Endothelial cell of umbilical vein (primary cell): ENCODE data around the gene ZNF93. TPM values are rescaled to one million over a fixed set of nuclear protein-coding genes. Genes with fewer than 3 reads are reported as not detected.

Experiments used
- BruUV-seq: library from RNA; stranded (reverse); fragments of 400-500 nt; replicated peaks from 2 replicates; lab custom pipeline; 2021; lab: Mats Ljungman, UMichigan
- CTCF ChIA-PET: fragments of 300-600, 350-600 bp; sonication (Branson Sonifier 250); formaldehyde crosslinking; loops from one replicate; lab custom pipeline; 2021; ENCODE audit warnings: antibody characterized with exemption, inconsistent platforms; lab: Charles Lee
- POLR2A ChIA-PET: fragments of 300-600, 350-600 bp; sonication (Branson Sonifier 250); formaldehyde crosslinking; loops from one replicate; lab custom pipeline; 2021; ENCODE audit warnings: antibody characterized with exemption, inconsistent platforms; lab: Charles Lee
- DNase-seq: peaks from one replicate; pipeline ENCODE4 v3.0.0-alpha.2; 2011; ENCODE audit warnings: low read depth, low spot score
- FAIRE-seq: peaks from 2 replicates; lab custom pipeline; 2011; peaks lifted over from hg19 to GRCh38; lab: Jason Lieb, UNC
- H2AFZ ChIP-seq: 2 replicates; pipeline ENCODE4 v1.6.0; 2012; ENCODE audit warnings: low read depth, low read length, control low read depth, inconsistent platforms
- H3K27ac ChIP-seq: 2 replicates; pipeline ENCODE4 v1.5.1; 2011; ENCODE audit warnings: low read depth, mild to moderate bottlenecking, control low read depth, low read length, moderate library complexity; ENCODE audit not compliant: insufficient read depth
- H3K27me3 ChIP-seq, 2 experiments: 2 replicates each; pipeline versions ENCODE4 v1.6.0 to v1.6.1; 2011; ENCODE audit warnings: low read length in 2 of 2, mixed read lengths in 1 of 2; ENCODE audit not compliant: control insufficient read depth in 2 of 2, insufficient read depth in 2 of 2
- H3K36me3 ChIP-seq, 2 experiments: 2 replicates in 1 of 2; 3 replicates in 1 of 2; pipeline ENCODE4 v1.5.1; 2011; ENCODE audit warnings: low read length in 2 of 2, mild to moderate bottlenecking in 1 of 2, moderate library complexity in 1 of 2; ENCODE audit not compliant: control insufficient read depth in 2 of 2, insufficient read depth in 2 of 2; ENCODE audit errors: extremely low read depth in 1 of 2
- H3K4me1 ChIP-seq: 3 replicates; pipeline ENCODE4 v1.5.1; 2011; ENCODE audit warnings: mild to moderate bottlenecking, low read length; ENCODE audit not compliant: control insufficient read depth, insufficient read depth; ENCODE audit errors: extremely low read depth
- H3K4me2 ChIP-seq: 2 replicates; pipeline ENCODE4 v1.6.1; 2011; ENCODE audit warnings: low read length, control low read depth, mixed read lengths; ENCODE audit not compliant: insufficient read depth
- H3K4me3 ChIP-seq, 3 experiments: fragments of 200-600 bp in 1 of 3; sonication (generic), shearing (Covaris generic) in 1 of 3; replicated peaks in 1 of 3; 2 replicates each; pipeline ENCODE4 v1.5.1; 2011 to 2016; ENCODE audit warnings: control low read depth in 3 of 3, low read length in 3 of 3, mild to moderate bottlenecking in 2 of 3, inconsistent platforms in 1 of 3, low read depth in 1 of 3, moderate library complexity in 1 of 3; ENCODE audit not compliant: insufficient read depth in 1 of 3
- H3K79me2 ChIP-seq: 2 replicates; pipeline ENCODE4 v1.6.0; 2012; ENCODE audit warnings: low read length, inconsistent platforms; ENCODE audit not compliant: control insufficient read depth, insufficient read depth
- H3K9ac ChIP-seq: replicated peaks from 2 replicates; pipeline ENCODE3; 2011; ENCODE audit warnings: low read length, control low read depth; ENCODE audit not compliant: insufficient read depth; ENCODE audit errors: extremely low read depth
- H3K9me1 ChIP-seq: replicated peaks from 3 replicates; pipeline ENCODE4 v1.6.0; 2011; ENCODE audit warnings: mild to moderate bottlenecking, low read length; ENCODE audit not compliant: control insufficient read depth, insufficient read depth; ENCODE audit errors: extremely low read depth
- H3K9me3 ChIP-seq: replicated peaks from 2 replicates; pipeline ENCODE4 v1.5.1; 2012; ENCODE audit warnings: low read length, inconsistent platforms; ENCODE audit not compliant: control insufficient read depth, insufficient read depth
- H4K20me1 ChIP-seq: replicated peaks from 2 replicates; pipeline ENCODE3; 2011; ENCODE audit warnings: mild to moderate bottlenecking, low read length; ENCODE audit not compliant: control insufficient read depth, insufficient read depth; ENCODE audit errors: extremely low read depth
- EZH2 ChIP-seq: IDR thresholded peaks from 2 replicates; pipeline ENCODE4 v1.6.1; 2012; ENCODE audit warnings: borderline replicate concordance, low read depth, mild to moderate bottlenecking, moderate library complexity, low read length, inconsistent platforms; ENCODE audit not compliant: severe bottlenecking
- FOS ChIP-seq: IDR thresholded peaks from 2 replicates; pipeline ENCODE4 v1.6.1; 2011; ENCODE audit warnings: mild to moderate bottlenecking, low read length, moderate library complexity, borderline replicate concordance; ENCODE audit not compliant: insufficient read depth
- GATA2 ChIP-seq: IDR thresholded peaks from 2 replicates; pipeline ENCODE4 v1.7.0; 2011; ENCODE audit warnings: low read depth, mild to moderate bottlenecking, moderate library complexity, mixed read lengths, low read length; ENCODE audit not compliant: insufficient read length, insufficient read depth
- JUN ChIP-seq: IDR thresholded peaks from 2 replicates; pipeline ENCODE4 v1.6.1; 2011; ENCODE audit warnings: borderline replicate concordance, low read depth; ENCODE audit not compliant: insufficient read length, insufficient read depth
- MYC ChIP-seq: IDR thresholded peaks from one replicate; pipeline ENCODE4 v1.6.1; 2011; ENCODE audit warnings: mild to moderate bottlenecking, low read depth, low read length
- POLR2A ChIP-seq: IDR thresholded peaks from 2 replicates; pipeline ENCODE4 v1.6.1; 2012; ENCODE audit warnings: low read depth, mild to moderate bottlenecking, control low read depth, low read length
- POLR2AphosphoS5 ChIP-seq: IDR thresholded peaks from 2 replicates; pipeline ENCODE4 v1.6.1; 2012; ENCODE audit warnings: low read depth, mild to moderate bottlenecking, control low read depth, low read length, moderate library complexity; ENCODE audit not compliant: insufficient read depth
- dilution Hi-C: fragments of 300-500 bp; cut with MboI; formaldehyde crosslinking; loops from one replicate; pipeline ENCODE4 v1.15.0; 2019; ENCODE audit warnings: low sequenced_read_pairs; ENCODE audit not compliant: extremely low pct_ligation_motif_present
- intact Hi-C: fragments of 100-400 bp; cut with micrococcal nuclease; formaldehyde crosslinking; loops from one replicate; pipeline ENCODE4 v1.10.0; 2022
- polyA plus RNA-seq, 4 experiments: library from polyadenylated mRNA; depleted of rRNA in 3 of 4; stranded (reverse) in 3 of 4; unstranded in 1 of 4; fragments of >200 nt; gene quantifications; 2 replicates each; pipeline versions ENCODE4 v1.2.1 to v1.2.3, GENCODE V29; 2011 to 2012; ENCODE audit warnings: missing spikeins in 1 of 4
- total RNA-seq: library from RNA; stranded (reverse); gene quantifications from 2 replicates; pipeline ENCODE4 v1.2.3, GENCODE V29; 2021
- TF ChIP-seq, protein P1 (sequence below), 2 donors: IDR thresholded peaks; 1 replicate in 1 of 2; 2 replicates in 1 of 2; pipeline ENCODE4 v1.5.1; 2011; ENCODE audit warnings: low read length in 2 of 2, mild to moderate bottlenecking in 2 of 2, moderate library complexity in 2 of 2, control low read depth in 1 of 2, inconsistent platforms in 1 of 2, low read depth in 1 of 2; ENCODE audit not compliant: insufficient read depth in 1 of 2; ENCODE audit errors: extremely low read depth in 1 of 2
- TF ChIP-seq, protein P2 (sequence below): IDR thresholded peaks from 2 replicates; pipeline ENCODE4 v1.6.1; 2011; ENCODE audit not compliant: insufficient read depth, insufficient read length

The ZNF93 gene
- total and polyA plus RNA-seq, 2 donors (not counting 3 experiments of a cell fraction or from before 2014, with no cell fraction given) = 8.1 to 9.9 TPM

DNA sequence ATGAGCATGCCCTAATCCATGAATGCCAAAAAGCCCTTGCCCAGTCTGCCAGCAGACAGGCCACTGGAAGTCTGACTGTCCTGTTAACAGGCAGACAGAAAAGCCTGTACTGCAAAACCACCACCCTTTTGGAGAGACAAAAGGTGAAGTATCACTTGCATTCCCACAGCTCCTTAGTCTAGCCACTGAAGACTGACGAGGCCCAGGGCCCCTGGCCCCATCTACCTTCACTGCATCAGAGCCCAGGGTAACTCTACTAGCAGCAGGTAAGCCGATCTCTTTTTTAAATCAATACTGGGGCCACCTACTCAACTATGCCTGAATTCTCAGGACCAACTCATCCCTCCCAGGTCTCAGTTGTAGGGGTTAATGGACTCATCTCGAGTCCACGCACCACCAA lies 45.5 kb downstream of the ZNF93 start:
- no peak for TF ChIP-seq FOS
- TF ChIP-seq, protein P1, sequence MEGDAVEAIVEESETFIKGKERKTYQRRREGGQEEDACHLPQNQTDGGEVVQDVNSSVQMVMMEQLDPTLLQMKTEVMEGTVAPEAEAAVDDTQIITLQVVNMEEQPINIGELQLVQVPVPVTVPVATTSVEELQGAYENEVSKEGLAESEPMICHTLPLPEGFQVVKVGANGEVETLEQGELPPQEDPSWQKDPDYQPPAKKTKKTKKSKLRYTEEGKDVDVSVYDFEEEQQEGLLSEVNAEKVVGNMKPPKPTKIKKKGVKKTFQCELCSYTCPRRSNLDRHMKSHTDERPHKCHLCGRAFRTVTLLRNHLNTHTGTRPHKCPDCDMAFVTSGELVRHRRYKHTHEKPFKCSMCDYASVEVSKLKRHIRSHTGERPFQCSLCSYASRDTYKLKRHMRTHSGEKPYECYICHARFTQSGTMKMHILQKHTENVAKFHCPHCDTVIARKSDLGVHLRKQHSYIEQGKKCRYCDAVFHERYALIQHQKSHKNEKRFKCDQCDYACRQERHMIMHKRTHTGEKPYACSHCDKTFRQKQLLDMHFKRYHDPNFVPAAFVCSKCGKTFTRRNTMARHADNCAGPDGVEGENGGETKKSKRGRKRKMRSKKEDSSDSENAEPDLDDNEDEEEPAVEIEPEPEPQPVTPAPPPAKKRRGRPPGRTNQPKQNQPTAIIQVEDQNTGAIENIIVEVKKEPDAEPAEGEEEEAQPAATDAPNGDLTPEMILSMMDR (IDR thresholded peaks at IDR 0.05; ENCODE audit: extremely low read depth in 1 of 2, insufficient read depth in 1 of 2, low read depth in 1 of 2, low read length in 2 of 2) = no peak
- TF ChIP-seq JUN = no peak
- no peak for TF ChIP-seq POLR2A
- TF ChIP-seq GATA2 = no peak
- TF ChIP-seq EZH2 = no peak
- TF ChIP-seq MYC = no peak
- no peak for TF ChIP-seq POLR2AphosphoS5
- TF ChIP-seq, protein P2, sequence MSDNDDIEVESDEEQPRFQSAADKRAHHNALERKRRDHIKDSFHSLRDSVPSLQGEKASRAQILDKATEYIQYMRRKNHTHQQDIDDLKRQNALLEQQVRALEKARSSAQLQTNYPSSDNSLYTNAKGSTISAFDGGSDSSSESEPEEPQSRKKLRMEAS = no peak
- H2AFZ ChIP-seq = no peak overlapping the region

More for the DNA sequence above, 45.5 kb downstream of the ZNF93 start:
- no peaks in the 10 kb centered on the region for H3K9me1 ChIP-seq
- dilution Hi-C loops (no loop called here), intact Hi-C loops (no loop called here)
- H3K9me3 ChIP-seq = peaks cover 4% of the 10 kb centered on the region
- FAIRE-seq (no peak), DNase-seq (no peak)
- no peaks in the 10 kb centered on the region for H3K27me3 ChIP-seq
- H3K4me3 ChIP-seq = no peak overlapping the region
- H3K36me3 ChIP-seq = no peaks in the 10 kb centered on the region
- H4K20me1 ChIP-seq = no peaks in the 10 kb centered on the region
- H3K9ac ChIP-seq = no peak overlapping the region
- no peak overlapping the region for H3K4me2 ChIP-seq
- no peak overlapping the region for H3K27ac ChIP-seq
- POLR2A ChIA-PET = no interaction called here
- CTCF ChIA-PET = no interaction called here
- no TSS peak for BruUV-seq
- H3K4me1 ChIP-seq = no peaks in the 10 kb centered on the region
- H3K79me2 ChIP-seq = no peaks in the 10 kb centered on the region
